Gastrocnemius medialis (tissue), 4 donors: Measurements from ENCODE around the gene YIF1A.

Source experiments
- CTCF ChIP-seq, 5 experiments: fragments of 450-650 bp in 3 of 5; fragments of 200-600 bp in 2 of 5; sonication (generic) in 2 of 5; IDR thresholded peaks in 4 of 5; conservative IDR thresholded peaks in 1 of 5; 1 replicate in 4 of 5; 2 replicates in 1 of 5; pipeline ENCODE4 v1.5.1; 2016 to 2019; ENCODE audit warnings: antibody characterized with exemption in 5 of 5, mild to moderate bottlenecking in 3 of 5, moderate library complexity in 3 of 5
- POLR2A ChIP-seq, 2 donors: fragments of 450-650 bp; IDR thresholded peaks; one replicate each; pipeline ENCODE4 v1.6.1; 2017; ENCODE audit warnings: antibody characterized with exemption in 2 of 2, mild to moderate bottlenecking in 2 of 2, moderate library complexity in 2 of 2

- TF ChIP-seq CTCF (IDR thresholded peaks at IDR 0.05 in 4 of 5, conservative IDR thresholded peaks at IDR 0.05 in 1 of 5) (no peak), POLR2A (IDR thresholded peaks at IDR 0.05) (no peak)
These were observed 8.7 kb upstream of the YIF1A start for GRCh38 chr11:66297610-66298009.
